ENCODE data around the gene STRIP2. TPM values are rescaled to one million over a fixed set of nuclear protein-coding genes. Genes with fewer than 3 reads are reported as not detected.
A peak's percentile ranks its signal among the peaks of the same experiment; 100 is the strongest.

STRIP2 gene
- polyA plus RNA-seq, 1 donor (not counting 4 experiments of a cell fraction or from before 2014, with no cell fraction given), result 12.5 TPM

DNA sequence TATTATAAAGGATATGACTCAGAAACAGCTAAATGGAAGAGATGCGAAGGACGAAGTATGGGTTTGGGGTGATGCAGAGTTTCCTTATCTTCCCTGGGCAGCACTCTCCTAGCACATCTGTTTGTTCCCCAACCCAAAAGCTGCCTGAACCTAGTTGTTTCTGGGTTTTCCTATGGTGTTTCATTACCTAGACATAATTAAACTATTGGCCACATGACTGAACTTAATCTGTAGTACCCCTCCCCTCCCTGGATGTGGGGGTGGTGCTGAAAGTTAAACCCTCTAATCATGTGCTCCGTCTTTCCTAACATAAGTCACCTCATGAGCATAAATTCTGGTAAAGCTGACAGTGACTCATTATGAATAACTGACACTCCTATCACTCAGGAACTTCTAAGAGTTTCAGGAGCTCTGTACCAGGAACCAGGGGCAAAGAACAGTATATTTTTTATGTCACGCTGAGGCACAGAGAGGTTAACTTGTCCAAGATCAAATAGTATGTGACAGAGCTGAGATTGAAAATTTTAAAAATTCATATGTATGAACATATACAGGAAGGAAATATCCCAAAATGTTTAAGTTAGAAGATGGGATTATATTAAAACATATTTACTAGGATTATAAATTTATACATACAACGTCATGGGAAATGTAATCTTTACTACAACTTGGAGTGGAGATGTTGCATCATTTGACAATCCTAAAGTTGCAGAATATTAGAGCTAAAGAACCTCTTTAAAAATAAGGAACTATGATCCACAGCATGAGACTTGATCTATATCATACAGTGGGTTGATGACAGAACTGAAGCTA, 4.8 kb downstream of the STRIP2 start:
- peak; percentile 77 for DNase-seq (ENCODE audit: low read depth, low spot score)
- Histone ChIP-seq H3K27me3 (ENCODE audit: control insufficient read depth, extremely low read depth, insufficient read depth, low read length) (no peaks in the 10 kb centered on the region), H3K27ac (ENCODE audit: control insufficient read depth, insufficient read depth, low read length) (peak overlapping the region; percentile 95), H2AFZ (ENCODE audit: control insufficient read depth, low read length) (peak overlapping the region; percentile 81), H3K36me3 (ENCODE audit: control insufficient read depth in 2 of 2, extremely low read depth in 1 of 2, insufficient read depth in 2 of 2, low read length in 2 of 2) (peaks cover 3 to 7% of the 10 kb centered on the region in 2 experiments), H3K9ac (ENCODE audit: control insufficient read depth, extremely low read depth, insufficient read depth, low read length) (peak overlapping the region; percentile 61), H3K9me1 (ENCODE audit: control insufficient read depth, extremely low read depth, insufficient read depth, low read length) (no peaks in the 10 kb centered on the region), H3K9me3 (ENCODE audit: control insufficient read depth, low read depth, low read length) (no peaks in the 10 kb centered on the region), H3K4me3 (ENCODE audit: control insufficient read depth in 2 of 3, extremely low read depth in 1 of 3, insufficient read depth in 2 of 3, low read depth in 1 of 3, low read length in 3 of 3) (peak overlapping the region in 2 of 3 experiments; percentile 25 to 40), H4K20me1 (ENCODE audit: control insufficient read depth, extremely low read depth, insufficient read depth, low read length) (no peaks in the 10 kb centered on the region), H3K79me2 (ENCODE audit: control insufficient read depth, insufficient read depth, low read length) (peaks cover 7% of the 10 kb centered on the region), H3K4me1 (ENCODE audit: control insufficient read depth, extremely low read depth, insufficient read depth, low read length) (peaks cover 45% of the 10 kb centered on the region), H3K4me2 (ENCODE audit: control insufficient read depth, extremely low read depth, insufficient read depth, low read depth, low read length) (peak overlapping the region; percentile 87)
- peak; percentile 94 for FAIRE-seq
- TF ChIP-seq, protein P1, sequence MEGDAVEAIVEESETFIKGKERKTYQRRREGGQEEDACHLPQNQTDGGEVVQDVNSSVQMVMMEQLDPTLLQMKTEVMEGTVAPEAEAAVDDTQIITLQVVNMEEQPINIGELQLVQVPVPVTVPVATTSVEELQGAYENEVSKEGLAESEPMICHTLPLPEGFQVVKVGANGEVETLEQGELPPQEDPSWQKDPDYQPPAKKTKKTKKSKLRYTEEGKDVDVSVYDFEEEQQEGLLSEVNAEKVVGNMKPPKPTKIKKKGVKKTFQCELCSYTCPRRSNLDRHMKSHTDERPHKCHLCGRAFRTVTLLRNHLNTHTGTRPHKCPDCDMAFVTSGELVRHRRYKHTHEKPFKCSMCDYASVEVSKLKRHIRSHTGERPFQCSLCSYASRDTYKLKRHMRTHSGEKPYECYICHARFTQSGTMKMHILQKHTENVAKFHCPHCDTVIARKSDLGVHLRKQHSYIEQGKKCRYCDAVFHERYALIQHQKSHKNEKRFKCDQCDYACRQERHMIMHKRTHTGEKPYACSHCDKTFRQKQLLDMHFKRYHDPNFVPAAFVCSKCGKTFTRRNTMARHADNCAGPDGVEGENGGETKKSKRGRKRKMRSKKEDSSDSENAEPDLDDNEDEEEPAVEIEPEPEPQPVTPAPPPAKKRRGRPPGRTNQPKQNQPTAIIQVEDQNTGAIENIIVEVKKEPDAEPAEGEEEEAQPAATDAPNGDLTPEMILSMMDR (optimal IDR thresholded peaks at IDR 0.05 in 1 of 3, IDR thresholded peaks at IDR 0.05 in 1 of 3, conservative IDR thresholded peaks at IDR 0.05 in 1 of 3; ENCODE audit: extremely low read depth in 1 of 3, insufficient read depth in 2 of 3, low read length in 3 of 3), result no peak
- no peak for TF ChIP-seq EZH2 (IDR thresholded peaks at IDR 0.05; ENCODE audit: low read length)
- dilution Hi-C loops (cut with MboI; ENCODE audit: extremely low pct_ligation_motif_present, low sequenced_read_pairs), result no loop called here

DNA sequence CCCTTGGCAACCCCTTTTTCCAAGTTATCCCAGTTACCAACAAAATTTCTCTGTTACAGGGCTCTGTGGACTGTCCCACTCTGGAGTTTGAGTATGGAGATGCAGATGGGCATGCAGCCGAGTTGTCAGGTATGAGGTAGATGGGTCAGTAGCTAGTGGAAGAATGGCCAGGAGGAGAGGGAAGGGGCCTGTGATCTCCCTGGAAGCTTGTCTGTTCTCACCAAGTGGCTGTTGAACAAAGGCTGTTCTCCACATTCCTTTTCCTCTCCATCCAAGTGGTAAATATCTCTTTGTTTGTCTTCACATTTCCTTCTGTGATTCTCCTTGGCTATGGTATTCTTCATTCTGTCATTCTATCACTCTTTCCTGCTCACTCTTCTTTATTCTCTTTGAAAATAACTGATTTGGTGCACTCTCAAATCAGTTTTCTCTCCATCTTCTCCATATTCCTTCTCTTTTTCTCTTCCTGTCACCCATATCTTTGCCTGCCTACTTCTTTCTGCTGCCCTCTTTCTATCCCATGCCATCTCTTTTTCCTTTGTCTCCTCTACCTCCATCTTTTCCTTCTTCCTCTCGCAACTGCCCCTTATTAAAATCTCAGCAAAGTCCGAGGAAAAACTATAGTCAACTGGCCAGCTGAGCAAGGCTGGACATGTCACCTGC, 5.9 kb downstream of the STRIP2 start:
- Histone ChIP-seq H3K27ac (ENCODE audit: control insufficient read depth, insufficient read depth, low read length) (peak overlapping the region; percentile 95), H3K79me2 (ENCODE audit: control insufficient read depth, insufficient read depth, low read length) (peaks cover 2% of the 10 kb centered on the region), H4K20me1 (ENCODE audit: control insufficient read depth, extremely low read depth, insufficient read depth, low read length) (no peaks in the 10 kb centered on the region), H3K4me3 (ENCODE audit: control insufficient read depth in 2 of 3, extremely low read depth in 1 of 3, insufficient read depth in 2 of 3, low read depth in 1 of 3, low read length in 3 of 3) (no peak overlapping the region), H3K36me3 (ENCODE audit: control insufficient read depth in 2 of 2, extremely low read depth in 1 of 2, insufficient read depth in 2 of 2, low read length in 2 of 2) (peaks cover 3 to 7% of the 10 kb centered on the region in 2 experiments), H2AFZ (ENCODE audit: control insufficient read depth, low read length) (no peak overlapping the region), H3K4me1 (ENCODE audit: control insufficient read depth, extremely low read depth, insufficient read depth, low read length) (peaks cover 49% of the 10 kb centered on the region), H3K9me3 (ENCODE audit: control insufficient read depth, low read depth, low read length) (no peaks in the 10 kb centered on the region), H3K9me1 (ENCODE audit: control insufficient read depth, extremely low read depth, insufficient read depth, low read length) (no peaks in the 10 kb centered on the region), H3K9ac (ENCODE audit: control insufficient read depth, extremely low read depth, insufficient read depth, low read length) (no peak overlapping the region), H3K4me2 (ENCODE audit: control insufficient read depth, extremely low read depth, insufficient read depth, low read depth, low read length) (no peak overlapping the region), H3K27me3 (ENCODE audit: control insufficient read depth, extremely low read depth, insufficient read depth, low read length) (no peaks in the 10 kb centered on the region)
- dilution Hi-C loops (cut with MboI; ENCODE audit: extremely low pct_ligation_motif_present, low sequenced_read_pairs), result no loop called here
- FAIRE-seq, result no peak
- TF ChIP-seq, protein P1 (optimal IDR thresholded peaks at IDR 0.05 in 1 of 3, IDR thresholded peaks at IDR 0.05 in 1 of 3, conservative IDR thresholded peaks at IDR 0.05 in 1 of 3; ENCODE audit: extremely low read depth in 1 of 3, insufficient read depth in 2 of 3, low read length in 3 of 3), result no peak
- TF ChIP-seq EZH2 (IDR thresholded peaks at IDR 0.05; ENCODE audit: low read length), result no peak
- DNase-seq (ENCODE audit: low read depth, low spot score), result no peak
